DOHH2 (cell line): ENCODE results near the gene COPE.

Experiments
- EZH2phosphoT487 ChIP-seq: fragments of 200-600 bp; sonication (generic); IDR thresholded peaks from 2 replicates; pipeline ENCODE4 v1.6.1; 2017; ENCODE audit warnings: borderline replicate concordance, mild to moderate bottlenecking, antibody characterized with exemption, low read length, moderate library complexity, mixed read lengths
- TF ChIP-seq, protein P1 (sequence below): fragments of 200-600 bp; sonication (generic); IDR thresholded peaks from one replicate; pipeline ENCODE4 v1.5.1; 2014; ENCODE audit warnings: antibody characterized with exemption, mild to moderate bottlenecking, low read depth, low read length; ENCODE audit not compliant: poor library complexity, severe bottlenecking

DNA sequence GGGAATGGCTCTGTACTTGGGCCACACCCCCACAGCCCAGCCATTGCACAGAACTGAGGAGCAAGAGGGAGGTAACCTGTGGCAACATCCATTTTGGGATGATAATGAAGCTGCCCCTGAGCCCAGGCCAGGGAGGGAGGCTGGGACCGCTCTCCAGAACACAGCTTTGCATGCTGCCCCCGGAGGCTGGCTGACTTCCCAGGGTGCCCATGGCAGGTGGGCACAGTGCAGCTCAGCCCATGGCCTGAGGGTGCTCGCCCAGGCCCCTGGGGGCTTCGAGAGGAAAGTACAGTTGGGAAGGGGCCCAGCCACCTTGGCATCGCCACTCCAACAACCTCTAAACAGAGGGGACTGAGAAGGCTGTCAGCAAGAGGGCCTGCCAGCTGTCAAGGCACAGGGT is 5.7 kb downstream of the COPE start:
- TF ChIP-seq, protein P1, sequence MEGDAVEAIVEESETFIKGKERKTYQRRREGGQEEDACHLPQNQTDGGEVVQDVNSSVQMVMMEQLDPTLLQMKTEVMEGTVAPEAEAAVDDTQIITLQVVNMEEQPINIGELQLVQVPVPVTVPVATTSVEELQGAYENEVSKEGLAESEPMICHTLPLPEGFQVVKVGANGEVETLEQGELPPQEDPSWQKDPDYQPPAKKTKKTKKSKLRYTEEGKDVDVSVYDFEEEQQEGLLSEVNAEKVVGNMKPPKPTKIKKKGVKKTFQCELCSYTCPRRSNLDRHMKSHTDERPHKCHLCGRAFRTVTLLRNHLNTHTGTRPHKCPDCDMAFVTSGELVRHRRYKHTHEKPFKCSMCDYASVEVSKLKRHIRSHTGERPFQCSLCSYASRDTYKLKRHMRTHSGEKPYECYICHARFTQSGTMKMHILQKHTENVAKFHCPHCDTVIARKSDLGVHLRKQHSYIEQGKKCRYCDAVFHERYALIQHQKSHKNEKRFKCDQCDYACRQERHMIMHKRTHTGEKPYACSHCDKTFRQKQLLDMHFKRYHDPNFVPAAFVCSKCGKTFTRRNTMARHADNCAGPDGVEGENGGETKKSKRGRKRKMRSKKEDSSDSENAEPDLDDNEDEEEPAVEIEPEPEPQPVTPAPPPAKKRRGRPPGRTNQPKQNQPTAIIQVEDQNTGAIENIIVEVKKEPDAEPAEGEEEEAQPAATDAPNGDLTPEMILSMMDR = no peak
- no peak for TF ChIP-seq EZH2phosphoT487
